H1 (cell line): ENCODE data around the gene BAK1. TPM values are rescaled to one million over a fixed set of nuclear protein-coding genes. Genes with fewer than 3 reads are reported as not detected.

Experiments
- CHD7 ChIP-seq: fragments of 300-600 bp; sonication (generic); IDR thresholded peaks from 2 replicates; pipeline ENCODE4 v1.7.1; 2012; ENCODE audit warnings: low read length, moderate library complexity, mild to moderate bottlenecking, inconsistent platforms; ENCODE audit not compliant: insufficient replicate concordance
- polyA plus RNA-seq, 7 experiments: library from polyadenylated mRNA; depleted of rRNA in 3 of 7; stranded (reverse) in 5 of 7; unstranded in 2 of 7; fragments of >200 nt in 5 of 7; fragments of 200-250 nt in 2 of 7; gene quantifications; 1 replicate in 5 of 7; 2 replicates in 1 of 7; 4 replicates in 1 of 7; pipeline versions ENCODE4 v1.2.1 to v1.2.3, GENCODE V29; 2011 to 2013; ENCODE audit warnings: missing spikeins in 2 of 7, mixed read lengths in 2 of 7
- total RNA-seq: library from RNA; stranded (reverse); fragmentation: NEBNext Ultra II Directional; extraction: Animal tissue kit (Norgen Biotek cat#: 25700); gene quantifications from 2 replicates; pipeline ENCODE4 v1.2.1, GENCODE V29; 2021

The BAK1 gene
- total and polyA plus RNA-seq, 2 of the 8 experiments (the other 6 are each of a cell fraction or from before 2014, with no cell fraction given), result 43.3 to 43.4 TPM

GRCh38 chr6:33571637-33572316 lies 8.3 kb downstream of the BAK1 start (continued):
- no peak for TF ChIP-seq CHD7
